Measurements from ENCODE around the gene SEC22B.
"Not testable (repeated sequence)": the region's sequence is repeated elsewhere in the genome, so short reads cannot be mapped to it uniquely, and the experiment has no call there.

SEC22B gene

DNA sequence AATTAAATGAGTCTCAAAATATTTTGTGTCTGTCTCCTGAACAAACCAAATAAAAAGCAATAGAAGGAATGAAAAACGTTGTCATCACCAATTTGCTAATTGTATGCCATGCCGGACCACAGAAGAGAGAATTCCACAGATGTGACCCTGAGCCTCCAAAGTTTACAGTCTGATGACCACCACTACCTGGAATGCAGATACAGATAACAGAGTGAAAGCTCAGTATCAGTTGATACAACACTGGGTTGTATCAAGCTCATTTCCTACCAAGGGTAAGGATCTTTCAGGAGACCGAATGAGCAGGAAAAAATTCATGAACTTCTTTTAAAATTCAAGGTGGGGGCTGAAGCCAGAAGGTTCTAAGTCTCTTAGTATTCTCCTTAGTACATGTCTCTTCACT, 64.5 kb downstream of the SEC22B start:
- H3K4me1 ChIP-seq (ENCODE audit: insufficient read depth, low read length); H3K9me3 ChIP-seq (ENCODE audit: control insufficient read depth, insufficient read depth, low read length); H3K36me3 ChIP-seq (ENCODE audit: insufficient read depth, low read length); H3K9ac ChIP-seq (ENCODE audit: low read depth, low read length): not testable (repeated sequence)

GRCh38 chr1:120111008-120111407, 65.3 kb downstream of the SEC22B start:
- not testable (repeated sequence) for H3K9ac ChIP-seq (ENCODE audit: low read depth, low read length); H3K9me3 ChIP-seq (ENCODE audit: control insufficient read depth, insufficient read depth, low read length); H3K36me3 ChIP-seq (ENCODE audit: insufficient read depth, low read length); H3K4me1 ChIP-seq (ENCODE audit: insufficient read depth, low read length)

- not testable (repeated sequence) for H3K36me3 ChIP-seq (ENCODE audit: insufficient read depth, low read length); H3K9me3 ChIP-seq (ENCODE audit: control insufficient read depth, insufficient read depth, low read length); H3K9ac ChIP-seq (ENCODE audit: low read depth, low read length); H3K4me1 ChIP-seq (ENCODE audit: insufficient read depth, low read length)
Observed at GRCh38 chr1:120109656-120110055, 66.7 kb downstream of the SEC22B start.

GRCh38 chr1:120109180-120109579, 67.1 kb downstream of the SEC22B start:
- not testable (repeated sequence) for H3K4me1 ChIP-seq (ENCODE audit: insufficient read depth, low read length); H3K9ac ChIP-seq (ENCODE audit: low read depth, low read length); H3K36me3 ChIP-seq (ENCODE audit: insufficient read depth, low read length); H3K9me3 ChIP-seq (ENCODE audit: control insufficient read depth, insufficient read depth, low read length)

- not testable (repeated sequence) for H3K9me3 ChIP-seq (ENCODE audit: control insufficient read depth, insufficient read depth, low read length); H3K36me3 ChIP-seq (ENCODE audit: insufficient read depth, low read length); H3K4me1 ChIP-seq (ENCODE audit: insufficient read depth, low read length); H3K9ac ChIP-seq (ENCODE audit: low read depth, low read length)
Observed at GRCh38 chr1:120105288-120105687, 71.0 kb downstream of the SEC22B start.

- H3K9me3 ChIP-seq (ENCODE audit: control insufficient read depth, insufficient read depth, low read length); H3K36me3 ChIP-seq (ENCODE audit: insufficient read depth, low read length); H3K9ac ChIP-seq (ENCODE audit: low read depth, low read length); H3K4me1 ChIP-seq (ENCODE audit: insufficient read depth, low read length): not testable (repeated sequence)
Observed at GRCh38 chr1:120103768-120104167, 72.6 kb downstream of the SEC22B start.

DNA sequence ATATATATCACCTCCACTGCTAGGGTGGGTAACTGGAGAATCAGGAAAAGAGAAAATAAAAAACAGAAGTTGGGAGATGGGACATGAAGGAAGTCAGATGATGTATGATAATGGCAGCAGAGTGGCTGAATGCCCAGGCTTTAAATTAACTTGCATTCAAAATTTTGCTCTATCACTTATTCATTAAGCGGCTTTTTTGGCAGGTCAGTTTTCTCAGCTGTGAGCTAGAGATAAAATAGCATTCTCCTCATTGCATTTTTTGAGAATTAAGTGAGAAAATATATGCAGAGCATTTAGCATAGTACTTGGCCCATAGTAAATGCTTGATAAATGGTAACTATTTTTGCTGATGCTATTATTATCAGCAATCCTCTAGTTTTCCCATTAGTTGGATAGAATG, 74.7 kb downstream of the SEC22B start:
- not testable (repeated sequence) for H3K4me1 ChIP-seq (ENCODE audit: insufficient read depth, low read length); H3K36me3 ChIP-seq (ENCODE audit: insufficient read depth, low read length); H3K9ac ChIP-seq (ENCODE audit: low read depth, low read length); H3K9me3 ChIP-seq (ENCODE audit: control insufficient read depth, insufficient read depth, low read length)
